ENCODE results near the gene SLC22A2.

Gene SLC22A2

DNA sequence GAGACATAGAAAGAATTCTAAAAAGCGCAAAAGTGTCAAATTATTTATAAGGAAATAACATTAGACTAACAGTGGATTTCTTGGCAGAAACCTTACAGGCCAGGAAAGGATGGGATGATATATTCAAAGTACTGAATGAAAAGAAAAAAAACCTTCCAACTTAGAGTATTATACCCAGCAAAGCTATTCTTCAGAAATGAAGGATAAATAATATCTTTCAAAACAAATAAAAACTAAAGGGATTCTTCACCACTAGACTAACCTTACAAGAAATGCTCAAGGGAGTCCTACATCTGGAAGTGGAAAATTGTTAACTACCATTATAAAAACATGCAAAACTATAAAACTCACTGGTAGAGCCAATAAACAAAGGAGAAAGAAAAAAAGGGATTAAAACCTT, 65.8 kb downstream of the SLC22A2 start:
- Histone ChIP-seq H3K9ac (ENCODE audit: low read length) (no peak overlapping the region), H3K4me1 (ENCODE audit: control insufficient read depth in 1 of 2, insufficient read depth in 2 of 2, low read length in 2 of 2) (no peaks in the 10 kb centered on the region), H3K4ac (ENCODE audit: low read depth, low read length) (no peak overlapping the region), H3K27ac (ENCODE audit: low read depth, low read length) (no peak overlapping the region), H3K9me3 (ENCODE audit: insufficient read depth, low read depth, low read length) (peaks cover 2% of the 10 kb centered on the region), H2BK120ac (ENCODE audit: insufficient read depth, low read length, poor library complexity) (no peak overlapping the region), H3K36me3 (ENCODE audit: control insufficient read depth in 1 of 2, insufficient read depth in 2 of 2, low read length in 2 of 2) (no peaks in the 10 kb centered on the region), H3K14ac (ENCODE audit: low read length) (no peak overlapping the region), H2AK5ac (ENCODE audit: low read length) (no peak overlapping the region), H3K4me2 (ENCODE audit: low read length) (no peak overlapping the region), H3K18ac (ENCODE audit: low read length) (no peak overlapping the region), H3K23ac (ENCODE audit: low read length) (no peak overlapping the region), H4K91ac (ENCODE audit: low read depth, low read length) (no peak overlapping the region), H3K27me3 (ENCODE audit: insufficient read depth, low read length) (no peaks in the 10 kb centered on the region), H4K8ac (ENCODE audit: low read depth, low read length) (no peak overlapping the region), H3K4me3 (ENCODE audit: low read depth, low read length) (no peak overlapping the region), H4K12ac (ENCODE audit: low read depth, low read length) (no peak overlapping the region), H2BK12ac (ENCODE audit: low read length) (no peak overlapping the region), H2BK5ac (ENCODE audit: low read depth, low read length, poor library complexity) (no peak overlapping the region), H3K79me1 (ENCODE audit: low read length) (no peaks in the 10 kb centered on the region), H2AFZ (ENCODE audit: insufficient read depth, low read length, poor library complexity) (no peak overlapping the region), H3K79me2 (ENCODE audit: control insufficient read depth, insufficient read depth, low read length, poor library complexity) (no peaks in the 10 kb centered on the region)
- no CpG with 5 or more reads among the region's 1 CpG for WGBS (ENCODE audit: extremely low coverage, insufficient coverage, insufficient read length)
- no peak for DNase-seq

DNA sequence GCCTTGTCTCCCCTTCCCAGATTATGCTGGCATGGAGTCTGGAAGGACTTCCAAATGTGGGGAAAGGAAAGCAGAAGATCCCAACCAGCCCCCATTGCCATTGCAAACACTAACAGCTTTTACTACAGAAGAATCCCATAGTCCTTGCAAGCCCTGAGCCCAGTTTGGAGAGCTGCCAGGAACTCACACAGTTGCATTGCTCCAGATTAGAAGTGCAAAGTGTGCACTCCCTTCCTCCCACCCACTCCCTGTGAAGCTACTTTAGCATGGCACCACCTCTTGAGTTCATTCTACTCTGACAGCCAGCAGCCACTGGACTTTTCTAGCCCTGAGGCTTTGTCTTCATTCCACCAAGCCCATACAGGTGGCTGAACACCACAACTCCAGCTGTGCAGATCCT, 67.6 kb downstream of the SLC22A2 start:
- Histone ChIP-seq H2BK12ac (ENCODE audit: low read length) (no peak overlapping the region), H4K12ac (ENCODE audit: low read depth, low read length) (no peak overlapping the region), H4K91ac (ENCODE audit: low read depth, low read length) (no peak overlapping the region), H3K27ac (ENCODE audit: low read depth, low read length) (no peak overlapping the region), H2AK5ac (ENCODE audit: low read length) (no peak overlapping the region), H3K79me2 (ENCODE audit: control insufficient read depth, insufficient read depth, low read length, poor library complexity) (no peaks in the 10 kb centered on the region), H2BK120ac (ENCODE audit: insufficient read depth, low read length, poor library complexity) (no peak overlapping the region), H3K14ac (ENCODE audit: low read length) (no peak overlapping the region), H3K18ac (ENCODE audit: low read length) (no peak overlapping the region), H3K4me2 (ENCODE audit: low read length) (no peak overlapping the region), H3K9ac (ENCODE audit: low read length) (no peak overlapping the region), H3K9me3 (ENCODE audit: insufficient read depth, low read depth, low read length) (peaks cover 2% of the 10 kb centered on the region), H4K8ac (ENCODE audit: low read depth, low read length) (no peak overlapping the region), H3K4me1 (ENCODE audit: control insufficient read depth in 1 of 2, insufficient read depth in 2 of 2, low read length in 2 of 2) (no peaks in the 10 kb centered on the region), H3K4ac (ENCODE audit: low read depth, low read length) (no peak overlapping the region), H2AFZ (ENCODE audit: insufficient read depth, low read length, poor library complexity) (no peak overlapping the region), H3K79me1 (ENCODE audit: low read length) (no peaks in the 10 kb centered on the region), H3K4me3 (ENCODE audit: low read depth, low read length) (peak overlapping the region; percentile 9), H3K23ac (ENCODE audit: low read length) (no peak overlapping the region), H3K27me3 (ENCODE audit: insufficient read depth, low read length) (no peaks in the 10 kb centered on the region), H3K36me3 (ENCODE audit: control insufficient read depth in 1 of 2, insufficient read depth in 2 of 2, low read length in 2 of 2) (no peaks in the 10 kb centered on the region), H2BK5ac (ENCODE audit: low read depth, low read length, poor library complexity) (no peak overlapping the region)
- DNase-seq: no peak

DNA sequence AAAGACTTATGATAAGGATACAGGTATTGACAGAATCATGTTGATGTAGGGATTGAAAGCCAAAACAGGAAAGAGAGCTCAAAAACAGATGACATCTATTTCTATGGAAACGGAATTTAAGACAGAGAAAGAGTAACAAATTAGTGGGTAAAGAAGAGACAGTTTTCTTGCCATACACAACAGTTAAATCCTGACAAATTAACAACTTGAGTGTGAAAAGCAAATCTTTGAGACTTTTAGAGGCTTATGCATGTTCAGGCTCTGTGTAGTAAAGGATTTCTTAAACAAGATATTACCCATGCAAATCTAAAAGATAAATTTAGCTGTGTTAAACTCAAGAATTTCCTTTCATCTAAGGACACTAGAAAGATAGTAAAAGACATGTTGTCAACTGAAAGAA, 68.5 kb downstream of the SLC22A2 start:
- Histone ChIP-seq H3K36me3 (ENCODE audit: control insufficient read depth in 1 of 2, insufficient read depth in 2 of 2, low read length in 2 of 2) (no peaks in the 10 kb centered on the region), H3K9ac (ENCODE audit: low read length) (no peak overlapping the region), H3K4me3 (ENCODE audit: low read depth, low read length) (no peak overlapping the region), H3K4ac (ENCODE audit: low read depth, low read length) (no peak overlapping the region), H3K18ac (ENCODE audit: low read length) (no peak overlapping the region), H4K8ac (ENCODE audit: low read depth, low read length) (no peak overlapping the region), H2BK12ac (ENCODE audit: low read length) (no peak overlapping the region), H2BK5ac (ENCODE audit: low read depth, low read length, poor library complexity) (no peak overlapping the region), H4K91ac (ENCODE audit: low read depth, low read length) (no peak overlapping the region), H2BK120ac (ENCODE audit: insufficient read depth, low read length, poor library complexity) (no peak overlapping the region), H3K27me3 (ENCODE audit: insufficient read depth, low read length) (no peaks in the 10 kb centered on the region), H3K4me2 (ENCODE audit: low read length) (no peak overlapping the region), H3K27ac (ENCODE audit: low read depth, low read length) (no peak overlapping the region), H3K79me1 (ENCODE audit: low read length) (no peaks in the 10 kb centered on the region), H3K4me1 (ENCODE audit: control insufficient read depth in 1 of 2, insufficient read depth in 2 of 2, low read length in 2 of 2) (no peaks in the 10 kb centered on the region), H3K9me3 (ENCODE audit: insufficient read depth, low read depth, low read length) (peaks cover 2% of the 10 kb centered on the region), H3K79me2 (ENCODE audit: control insufficient read depth, insufficient read depth, low read length, poor library complexity) (no peaks in the 10 kb centered on the region), H2AK5ac (ENCODE audit: low read length) (no peak overlapping the region), H3K14ac (ENCODE audit: low read length) (no peak overlapping the region), H4K12ac (ENCODE audit: low read depth, low read length) (no peak overlapping the region), H2AFZ (ENCODE audit: insufficient read depth, low read length, poor library complexity) (no peak overlapping the region), H3K23ac (ENCODE audit: low read length) (no peak overlapping the region)
- no CpG with 5 or more reads among the region's 1 CpG for WGBS (ENCODE audit: extremely low coverage, insufficient coverage, insufficient read length)
- no peak for DNase-seq

DNA sequence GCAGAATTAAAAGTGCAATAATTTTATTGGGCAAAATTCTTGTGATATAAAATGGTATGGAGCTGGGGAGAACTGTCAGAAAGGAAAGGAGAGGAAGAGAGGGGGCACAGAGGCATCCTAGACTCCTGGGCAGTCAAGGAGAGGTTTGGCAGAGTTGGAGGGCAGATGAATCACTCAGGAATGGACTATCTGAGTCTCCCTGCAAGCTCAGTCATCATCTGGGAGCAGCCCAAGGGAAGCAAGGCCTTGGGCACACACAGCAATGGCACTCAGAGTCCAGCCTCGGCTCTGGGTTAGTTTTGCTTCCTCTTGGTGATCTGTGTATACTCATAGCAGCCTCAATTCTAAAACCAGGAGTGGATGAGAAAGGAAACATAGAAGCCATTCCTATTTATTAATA, 69.8 kb downstream of the SLC22A2 start:
- H4K91ac ChIP-seq (ENCODE audit: low read depth, low read length): no peak overlapping the region
- no peak overlapping the region for H2BK12ac ChIP-seq (ENCODE audit: low read length)

More for the DNA sequence above, 69.8 kb downstream of the SLC22A2 start:
- H3K9me3 ChIP-seq (ENCODE audit: insufficient read depth, low read depth, low read length): peaks cover 2% of the 10 kb centered on the region
- no peaks in the 10 kb centered on the region for H3K79me1 ChIP-seq (ENCODE audit: low read length)
- H3K23ac ChIP-seq (ENCODE audit: low read length): peak overlapping the region; percentile 10
- no peak for DNase-seq
- H2BK120ac ChIP-seq (ENCODE audit: insufficient read depth, low read length, poor library complexity): no peak overlapping the region
- no peaks in the 10 kb centered on the region for H3K36me3 ChIP-seq (ENCODE audit: control insufficient read depth in 1 of 2, insufficient read depth in 2 of 2, low read length in 2 of 2)
- H3K14ac ChIP-seq (ENCODE audit: low read length): no peak overlapping the region
- no peak overlapping the region for H2BK5ac ChIP-seq (ENCODE audit: low read depth, low read length, poor library complexity)
- no CpG with 5 or more reads among the region's 1 CpG for WGBS (ENCODE audit: extremely low coverage, insufficient coverage, insufficient read length)
- no peaks in the 10 kb centered on the region for H3K79me2 ChIP-seq (ENCODE audit: control insufficient read depth, insufficient read depth, low read length, poor library complexity)
- no peak overlapping the region for H2AK5ac ChIP-seq (ENCODE audit: low read length)
- H3K4me1 ChIP-seq (ENCODE audit: control insufficient read depth in 1 of 2, insufficient read depth in 2 of 2, low read length in 2 of 2): no peaks in the 10 kb centered on the region
- H4K12ac ChIP-seq (ENCODE audit: low read depth, low read length): no peak overlapping the region
- no peak overlapping the region for H3K9ac ChIP-seq (ENCODE audit: low read length)
- H3K4me2 ChIP-seq (ENCODE audit: low read length): no peak overlapping the region
- H3K4ac ChIP-seq (ENCODE audit: low read depth, low read length): no peak overlapping the region
- no peak overlapping the region for H3K27ac ChIP-seq (ENCODE audit: low read depth, low read length)
- no peaks in the 10 kb centered on the region for H3K27me3 ChIP-seq (ENCODE audit: insufficient read depth, low read length)
- H3K4me3 ChIP-seq (ENCODE audit: low read depth, low read length): no peak overlapping the region
- no peak overlapping the region for H4K8ac ChIP-seq (ENCODE audit: low read depth, low read length)
- no peak overlapping the region for H3K18ac ChIP-seq (ENCODE audit: low read length)
- H2AFZ ChIP-seq (ENCODE audit: insufficient read depth, low read length, poor library complexity): no peak overlapping the region
